ENCODE results near the gene SDR39U1.

The SDR39U1 gene

DNA sequence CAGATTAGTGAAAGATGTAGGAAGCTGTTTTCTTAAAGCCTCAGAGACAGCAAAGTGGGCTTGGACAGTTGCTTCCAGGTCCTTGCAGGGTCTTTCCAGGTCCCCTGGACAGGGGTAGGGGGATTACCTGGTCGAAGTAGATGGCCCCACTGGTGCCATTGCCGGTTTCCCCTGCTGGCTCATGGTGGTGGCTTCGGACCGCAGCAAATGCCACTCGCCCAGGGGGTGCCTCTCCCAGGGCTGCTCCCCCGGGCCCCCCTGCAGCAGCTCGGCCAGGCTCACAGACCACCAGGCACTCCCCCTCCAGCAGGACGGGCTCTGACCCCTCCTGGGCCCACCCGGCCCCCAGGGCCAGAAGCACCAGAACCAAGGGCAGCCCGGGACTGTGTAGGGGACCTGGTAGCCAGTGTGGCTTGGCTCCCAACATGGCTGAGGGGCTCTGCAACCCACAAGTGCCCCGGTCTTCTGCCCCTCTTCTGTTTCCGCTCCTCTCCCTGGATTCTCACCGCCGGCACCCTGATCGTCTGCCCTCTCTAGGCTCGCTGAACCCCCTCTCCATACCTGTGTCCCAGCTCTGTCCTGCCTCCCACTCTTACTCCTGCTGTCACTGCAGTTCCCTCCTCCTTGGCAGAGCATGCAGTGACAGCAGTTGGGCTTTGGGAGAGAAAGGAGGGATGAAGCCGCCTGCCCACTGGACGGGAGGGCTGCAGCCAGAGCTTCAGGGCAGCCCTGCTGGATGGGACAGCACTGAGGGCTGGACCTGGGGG lies 13.8 kb downstream of the SDR39U1 start:
- DNase-seq (ENCODE audit: low spot score in 2 of 2): no peak
- peaks cover 9% of the 10 kb centered on the region for H3K36me3 Mint-ChIP-seq
- peaks cover 20% of the 10 kb centered on the region for H3K4me1 Mint-ChIP-seq
- no peak for ATAC-seq (ENCODE audit: low read depth)
- peak overlapping the region; percentile 89 for H3K4me3 Mint-ChIP-seq
- no peaks in the 10 kb centered on the region for H3K9me3 Mint-ChIP-seq
- no peaks in the 10 kb centered on the region for H3K27me3 Mint-ChIP-seq
- H3K27ac Mint-ChIP-seq: peak overlapping the region; percentile 98

DNA sequence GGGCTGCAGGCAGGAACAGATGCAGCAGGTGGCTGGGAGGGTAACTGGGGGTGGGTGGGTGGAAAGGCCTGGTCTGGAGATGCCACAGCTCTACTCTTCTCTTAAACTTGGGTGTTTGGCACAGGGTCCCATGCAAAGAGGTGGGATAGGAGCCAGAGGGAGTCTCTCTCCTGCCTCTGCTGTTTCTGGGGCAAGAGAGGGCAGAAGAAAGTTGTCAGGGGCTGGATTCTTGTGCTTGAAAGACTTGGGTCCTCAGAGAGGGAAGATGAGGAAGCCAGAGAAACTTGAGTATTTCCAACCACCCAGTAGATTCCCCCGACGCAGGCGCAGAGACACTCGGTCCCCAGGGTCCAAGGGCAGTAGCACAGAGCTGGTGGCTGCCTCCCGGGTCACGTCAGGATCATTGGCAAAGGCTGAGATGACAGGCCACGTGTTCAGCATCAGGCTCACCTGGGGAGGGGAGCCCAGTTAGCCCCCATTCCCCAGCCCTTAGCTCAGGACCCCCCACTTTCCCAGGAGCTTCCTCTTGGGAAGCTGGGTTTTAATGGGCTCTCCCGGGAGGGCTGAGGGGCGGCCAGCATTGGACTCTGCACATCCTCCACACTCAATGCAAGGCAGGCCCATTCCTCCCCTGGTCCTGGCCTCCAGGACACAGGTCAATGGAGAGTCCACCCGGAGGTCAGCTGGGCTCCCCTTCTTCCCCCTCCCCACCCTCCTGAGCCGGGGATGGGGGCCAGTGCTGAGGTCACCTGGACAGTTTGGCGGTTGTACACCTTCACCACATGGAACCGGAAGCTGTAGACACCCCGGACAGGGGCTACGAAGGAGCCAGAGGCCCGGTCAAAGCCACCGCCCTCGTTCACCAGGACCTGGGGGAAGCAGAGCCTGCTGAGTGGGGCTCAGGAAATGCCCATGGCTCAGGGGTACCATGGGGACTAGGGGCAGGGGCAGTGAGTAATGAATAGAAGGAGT lies 14.8 kb downstream of the SDR39U1 start:
- no peak for DNase-seq (ENCODE audit: low spot score in 2 of 2)
- Mint-ChIP-seq H3K4me1 (peaks cover 15% of the 10 kb centered on the region), H3K27me3 (no peaks in the 10 kb centered on the region), H3K36me3 (peaks cover 3% of the 10 kb centered on the region), H3K27ac (no peak overlapping the region), H3K4me3 (no peak overlapping the region), H3K9me3 (no peaks in the 10 kb centered on the region)
- ATAC-seq (ENCODE audit: low read depth): no peak

DNA sequence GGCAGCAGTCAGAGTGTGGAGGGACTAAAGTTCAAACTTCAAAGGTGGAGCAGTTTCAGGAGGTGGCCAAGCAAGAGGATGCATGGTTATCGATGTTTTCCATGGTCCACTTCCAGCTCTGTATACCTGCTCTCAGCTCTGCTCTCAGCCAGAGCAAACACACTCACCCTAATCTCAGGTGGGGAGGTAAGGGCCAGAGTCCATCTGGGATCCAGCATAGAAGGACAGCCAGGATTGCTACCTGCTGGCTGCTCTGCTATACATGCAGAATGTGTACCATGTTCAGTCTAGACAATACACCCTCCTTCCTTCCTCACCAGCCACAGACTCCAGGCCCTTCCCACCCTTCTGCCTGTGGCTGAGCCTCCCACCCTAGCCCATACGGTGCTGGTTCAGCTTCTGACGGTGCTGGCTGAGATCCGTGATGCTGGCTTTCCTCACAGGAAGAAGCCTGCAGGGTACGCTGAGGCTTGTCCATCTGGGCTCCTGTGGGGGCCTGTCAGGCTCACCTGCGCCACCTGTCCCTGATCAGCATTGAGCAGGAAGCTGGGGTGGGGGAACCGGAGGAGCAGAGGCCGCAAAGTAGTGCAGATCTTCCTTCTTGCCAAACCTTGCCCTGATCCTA lies 15.6 kb downstream of the SDR39U1 start:
- Mint-ChIP-seq H3K4me1 (peaks cover 15% of the 10 kb centered on the region), H3K9me3 (no peaks in the 10 kb centered on the region), H3K27ac (no peak overlapping the region), H3K36me3 (peaks cover 3% of the 10 kb centered on the region), H3K27me3 (no peaks in the 10 kb centered on the region), H3K4me3 (no peak overlapping the region)
- ATAC-seq (ENCODE audit: low read depth) (no peak), DNase-seq (ENCODE audit: low spot score in 2 of 2) (no peak)

DNA sequence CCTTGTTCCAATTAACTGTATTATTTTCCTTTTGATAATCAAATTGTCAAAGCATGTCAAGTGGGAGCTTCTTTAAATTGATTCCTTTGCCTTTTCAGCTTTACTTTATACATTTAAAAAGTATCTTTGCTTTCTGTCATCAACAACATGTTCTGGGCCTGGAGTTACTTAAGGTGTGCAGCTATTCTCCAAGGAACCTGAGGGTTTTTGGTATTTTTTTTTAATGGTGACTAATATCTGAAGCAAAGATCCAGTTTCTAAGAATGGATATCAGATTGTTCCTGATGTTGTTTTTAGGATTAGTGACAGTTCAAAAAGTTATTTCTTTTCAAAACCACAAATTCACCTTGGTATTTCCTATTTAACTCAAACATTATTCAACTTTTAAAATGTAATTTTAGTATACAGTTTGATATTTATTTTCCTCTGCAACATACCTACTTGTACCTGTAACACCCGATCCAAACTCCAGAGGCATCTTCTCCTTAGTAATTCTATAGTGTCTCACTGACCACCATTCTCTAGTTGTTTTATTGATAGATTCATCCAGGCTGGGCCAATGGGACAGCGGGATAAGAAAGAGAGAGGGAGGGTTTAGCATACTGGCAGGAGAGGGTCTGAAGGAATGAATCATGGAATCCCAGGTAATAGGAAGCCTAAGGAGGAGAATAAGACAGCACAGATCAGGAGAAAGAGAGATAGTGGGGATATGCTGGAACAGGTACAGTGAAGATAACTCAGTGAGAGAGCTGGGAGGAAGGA lies 16.2 kb downstream of the SDR39U1 start:
- H3K9me3 Mint-ChIP-seq: no peaks in the 10 kb centered on the region
- H3K36me3 Mint-ChIP-seq: no peaks in the 10 kb centered on the region
- peak overlapping the region; percentile 28 for H3K27ac Mint-ChIP-seq
- ATAC-seq (ENCODE audit: low read depth): no peak
- no peaks in the 10 kb centered on the region for H3K27me3 Mint-ChIP-seq
- peaks cover 11% of the 10 kb centered on the region for H3K4me1 Mint-ChIP-seq
- no peak overlapping the region for H3K4me3 Mint-ChIP-seq
- DNase-seq (ENCODE audit: low spot score in 2 of 2): no peak

DNA sequence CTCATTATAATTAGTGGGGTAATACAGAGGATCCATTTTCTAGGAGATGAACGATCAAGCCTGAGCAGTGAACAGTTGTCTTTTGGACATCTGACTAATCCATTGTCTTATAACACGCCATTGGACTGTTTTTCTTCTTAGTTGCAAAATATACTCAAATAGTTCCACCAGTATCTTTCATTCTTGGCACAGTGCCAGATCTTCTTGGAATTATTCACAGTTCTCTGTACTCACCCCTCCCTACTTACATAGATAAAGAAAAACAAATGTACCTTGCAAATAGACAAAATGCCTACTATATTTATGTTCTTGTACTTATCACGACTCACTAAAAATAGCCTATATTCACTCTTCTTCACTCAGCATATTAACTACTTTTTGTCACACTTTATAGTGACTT lies 16.9 kb downstream of the SDR39U1 start:
- H3K27ac Mint-ChIP-seq: peak overlapping the region; percentile 28
- DNase-seq (ENCODE audit: low spot score in 2 of 2) (no peak), ATAC-seq (ENCODE audit: low read depth) (no peak)
- H3K36me3 Mint-ChIP-seq: no peaks in the 10 kb centered on the region
- H3K4me3 Mint-ChIP-seq: no peak overlapping the region
- peaks cover 7% of the 10 kb centered on the region for H3K4me1 Mint-ChIP-seq
- no peaks in the 10 kb centered on the region for H3K9me3 Mint-ChIP-seq
- no peaks in the 10 kb centered on the region for H3K27me3 Mint-ChIP-seq

DNA sequence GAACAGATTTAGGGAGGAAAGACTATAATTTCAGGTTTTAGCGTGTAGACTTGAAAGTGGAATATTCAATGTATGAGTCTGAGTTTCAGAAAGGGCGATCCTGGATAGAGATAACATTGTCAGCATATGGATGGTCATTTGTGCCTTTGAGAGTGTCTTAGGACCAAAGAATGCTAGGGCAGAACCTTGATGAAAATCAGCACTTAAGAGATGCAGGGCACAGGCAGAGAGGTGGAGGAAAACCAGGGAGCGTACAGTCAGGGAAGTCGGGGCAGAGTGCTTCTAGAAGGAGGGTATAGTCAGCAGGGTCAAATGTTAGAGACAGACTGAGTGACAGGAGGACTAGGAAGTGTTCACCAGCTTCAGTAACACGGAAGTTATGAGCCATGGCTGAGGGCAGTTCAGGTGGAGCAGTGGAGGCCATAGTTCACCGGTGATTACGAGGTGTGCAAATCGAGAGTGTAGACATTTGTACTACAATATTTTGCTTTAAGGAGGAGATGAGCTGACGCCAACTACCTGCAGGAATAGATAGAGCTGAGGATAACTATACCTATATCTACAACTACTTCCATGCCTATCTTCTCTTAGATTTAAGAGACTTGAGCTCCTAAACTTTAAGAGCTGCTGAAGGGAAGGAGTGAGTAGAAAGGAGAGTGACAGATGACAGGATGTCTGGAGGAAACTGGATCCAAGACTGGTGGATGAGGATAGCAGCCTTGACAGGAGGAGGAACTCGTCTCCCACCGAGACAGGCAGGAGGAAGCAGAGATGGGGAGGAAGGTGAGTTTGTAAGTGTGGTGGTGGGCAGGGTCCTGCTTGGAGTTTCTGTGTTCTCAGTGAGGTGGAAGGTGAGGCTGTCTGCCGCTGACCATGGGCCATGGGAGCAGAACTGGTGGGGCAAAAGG lies 19.6 kb downstream of the SDR39U1 start:
- ATAC-seq (ENCODE audit: low read depth): no peak
- no peak overlapping the region for H3K27ac Mint-ChIP-seq
- DNase-seq (ENCODE audit: low spot score in 2 of 2): no peak
- peaks cover 11% of the 10 kb centered on the region for H3K27me3 Mint-ChIP-seq
- no peaks in the 10 kb centered on the region for H3K9me3 Mint-ChIP-seq
- no peaks in the 10 kb centered on the region for H3K36me3 Mint-ChIP-seq
- no peaks in the 10 kb centered on the region for H3K4me1 Mint-ChIP-seq
- no peak overlapping the region for H3K4me3 Mint-ChIP-seq

DNA sequence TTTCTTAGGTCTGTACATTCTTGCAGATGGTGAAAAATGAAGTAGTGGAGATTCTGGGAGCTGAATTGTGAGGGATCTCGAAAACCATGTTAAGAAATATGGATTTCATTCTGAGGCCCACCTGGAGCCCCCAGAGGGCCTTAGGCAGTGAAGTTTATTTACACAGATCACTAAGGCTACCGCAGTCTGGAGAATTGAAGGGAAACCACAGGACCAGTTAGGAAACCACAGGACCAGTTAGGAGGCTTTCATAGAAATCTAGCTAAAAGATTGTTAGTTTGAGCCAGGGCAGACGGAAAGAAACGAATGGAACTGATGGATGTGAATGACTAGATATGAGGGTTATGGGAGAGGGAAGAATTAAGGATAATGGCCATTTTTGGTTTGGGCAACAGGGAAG lies 20.3 kb downstream of the SDR39U1 start:
- no peaks in the 10 kb centered on the region for H3K4me1 Mint-ChIP-seq
- no peaks in the 10 kb centered on the region for H3K36me3 Mint-ChIP-seq
- DNase-seq (ENCODE audit: low spot score in 2 of 2) (no peak), ATAC-seq (ENCODE audit: low read depth) (no peak)
- peaks cover 11% of the 10 kb centered on the region for H3K27me3 Mint-ChIP-seq
- H3K9me3 Mint-ChIP-seq: no peaks in the 10 kb centered on the region
- no peak overlapping the region for H3K27ac Mint-ChIP-seq
- H3K4me3 Mint-ChIP-seq: no peak overlapping the region

DNA sequence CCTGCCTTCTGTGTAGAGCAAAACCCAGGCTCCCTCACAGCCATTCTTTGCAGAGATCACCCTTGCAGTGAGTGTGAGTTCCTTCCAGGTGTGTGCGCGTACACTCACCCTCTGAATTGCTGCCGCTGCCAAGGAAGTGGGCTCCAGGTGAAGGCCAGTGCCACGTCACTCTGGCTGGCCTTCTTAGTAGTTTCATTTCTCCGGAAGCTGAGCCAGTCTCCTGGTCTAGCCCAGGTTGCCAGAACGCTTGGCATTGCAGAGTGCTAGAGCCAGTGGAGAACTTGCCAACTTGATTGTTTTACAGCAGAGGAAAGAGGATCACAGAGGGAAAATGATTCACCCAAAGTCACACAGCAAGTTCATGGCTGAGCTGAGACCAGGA lies 24.1 kb downstream of the SDR39U1 start:
- no peak for ATAC-seq (ENCODE audit: low read depth)
- H3K27ac Mint-ChIP-seq: no peak overlapping the region
- no peaks in the 10 kb centered on the region for H3K9me3 Mint-ChIP-seq
- H3K4me1 Mint-ChIP-seq: no peaks in the 10 kb centered on the region
- DNase-seq (ENCODE audit: low spot score in 2 of 2): no peak
- H3K36me3 Mint-ChIP-seq: no peaks in the 10 kb centered on the region
- no peak overlapping the region for H3K4me3 Mint-ChIP-seq
- H3K27me3 Mint-ChIP-seq: peaks cover 24% of the 10 kb centered on the region

DNA sequence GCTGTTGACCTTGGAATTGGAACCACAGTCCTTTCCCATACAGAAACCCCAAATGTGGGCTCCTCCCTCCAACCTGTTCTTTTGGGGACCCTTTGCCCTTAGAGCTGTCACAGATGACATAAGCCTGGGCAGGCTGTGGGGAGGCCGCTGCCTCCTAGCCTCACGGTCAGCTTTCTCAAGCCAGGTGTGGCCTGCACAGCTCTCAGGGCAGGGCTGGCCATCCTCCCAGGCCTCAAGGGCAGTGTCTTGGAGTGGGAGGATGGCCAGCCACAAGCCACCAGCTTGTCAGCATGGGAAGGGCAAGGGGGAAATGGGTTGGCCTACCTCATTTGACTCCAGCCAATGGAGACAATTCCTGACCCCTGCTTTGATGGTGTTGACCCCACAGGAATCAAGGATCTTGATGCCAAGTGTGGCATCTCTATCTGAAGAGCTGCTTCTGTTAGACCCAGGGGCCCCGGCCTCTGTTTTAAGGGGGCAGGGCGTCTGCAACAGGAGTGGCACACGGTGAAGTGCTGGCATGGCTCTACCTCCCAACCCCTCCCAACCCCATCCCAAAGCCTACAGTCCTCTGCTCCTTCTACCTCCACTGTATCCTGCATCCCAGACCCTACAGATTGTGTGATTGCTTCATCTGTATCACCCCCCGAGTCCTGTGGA lies 24.6 kb downstream of the SDR39U1 start:
- Mint-ChIP-seq H3K27me3 (peaks cover 24% of the 10 kb centered on the region), H3K4me3 (no peak overlapping the region), H3K36me3 (no peaks in the 10 kb centered on the region), H3K27ac (no peak overlapping the region), H3K9me3 (no peaks in the 10 kb centered on the region), H3K4me1 (no peaks in the 10 kb centered on the region)
- DNase-seq (ENCODE audit: low spot score in 2 of 2) (no peak), ATAC-seq (ENCODE audit: low read depth) (no peak)

DNA sequence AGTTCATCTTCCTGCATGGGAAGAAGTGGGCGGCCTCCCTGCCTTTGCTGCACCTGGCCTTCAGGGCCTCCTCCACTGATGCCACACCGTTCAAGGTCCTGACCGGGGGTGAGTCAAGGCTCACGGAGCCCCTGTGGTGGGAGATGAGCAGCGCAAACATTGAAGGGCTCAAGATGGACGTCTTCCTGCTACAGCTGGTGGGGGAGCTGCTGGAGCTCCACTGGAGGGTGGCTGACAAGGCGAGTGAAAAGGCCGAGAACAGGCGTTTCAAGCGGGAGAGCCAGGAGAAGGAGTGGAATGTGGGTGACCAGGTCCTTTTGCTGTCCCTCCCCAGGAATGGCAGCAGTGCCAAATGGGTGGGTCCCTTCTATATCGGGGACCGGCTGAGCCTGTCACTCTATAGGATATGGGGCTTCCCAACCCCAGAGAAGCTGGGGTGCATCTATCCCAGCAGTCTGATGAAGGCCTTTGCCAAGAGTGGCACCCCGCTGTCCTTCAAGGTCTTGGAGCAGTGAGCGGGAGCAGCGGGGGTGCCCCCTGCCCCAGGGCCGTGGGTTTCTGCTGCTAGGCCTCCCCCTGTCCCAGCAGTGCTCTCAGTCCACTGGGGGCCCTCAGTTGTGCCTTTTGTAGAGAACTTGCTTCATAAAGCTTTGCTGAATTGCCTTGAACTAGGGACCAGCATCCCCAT lies 25.5 kb downstream of the SDR39U1 start:
- no peak overlapping the region for H3K4me3 Mint-ChIP-seq
- no peak overlapping the region for H3K27ac Mint-ChIP-seq
- no peaks in the 10 kb centered on the region for H3K9me3 Mint-ChIP-seq
- no peaks in the 10 kb centered on the region for H3K4me1 Mint-ChIP-seq
- ATAC-seq (ENCODE audit: low read depth) (no peak), DNase-seq (ENCODE audit: low spot score in 2 of 2) (no peak)
- no peaks in the 10 kb centered on the region for H3K36me3 Mint-ChIP-seq
- H3K27me3 Mint-ChIP-seq: peaks cover 24% of the 10 kb centered on the region

DNA sequence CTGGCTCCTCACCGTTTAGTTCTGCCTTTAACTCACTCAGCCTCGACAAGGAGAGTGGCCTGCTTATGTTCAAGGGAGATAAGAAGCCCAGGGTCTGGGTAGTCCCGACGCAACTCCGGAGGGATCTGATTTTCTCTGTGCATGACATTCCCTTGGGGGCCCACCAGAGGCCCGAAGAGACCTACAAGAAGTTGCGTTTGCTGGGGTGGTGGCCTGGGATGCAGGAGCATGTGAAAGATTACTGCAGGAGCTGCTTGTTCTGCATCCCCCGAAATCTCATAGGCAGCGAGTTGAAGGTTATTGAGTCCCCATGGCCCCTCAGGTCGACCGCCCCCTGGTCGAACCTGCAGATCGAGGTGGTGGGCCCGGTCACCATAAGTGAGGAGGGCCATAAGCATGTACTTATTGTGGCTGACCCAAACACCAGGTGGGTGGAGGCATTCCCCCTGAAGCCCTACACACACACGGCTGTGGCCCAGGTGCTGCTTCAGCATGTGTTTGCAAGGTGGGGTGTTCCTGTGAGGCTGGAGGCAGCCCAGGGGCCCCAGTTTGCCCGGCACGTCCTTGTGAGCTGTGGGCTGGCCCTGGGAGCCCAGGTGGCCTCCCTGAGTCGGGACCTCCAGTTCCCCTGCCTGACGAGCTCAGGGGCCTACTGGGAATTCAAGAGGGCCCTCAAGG lies 26.2 kb downstream of the SDR39U1 start:
- H3K36me3 Mint-ChIP-seq: no peaks in the 10 kb centered on the region
- no peaks in the 10 kb centered on the region for H3K9me3 Mint-ChIP-seq
- no peak for ATAC-seq (ENCODE audit: low read depth)
- H3K27ac Mint-ChIP-seq: no peak overlapping the region
- no peak overlapping the region for H3K4me3 Mint-ChIP-seq
- no peaks in the 10 kb centered on the region for H3K4me1 Mint-ChIP-seq
- no peak for DNase-seq (ENCODE audit: low spot score in 2 of 2)
- H3K27me3 Mint-ChIP-seq: peaks cover 24% of the 10 kb centered on the region
